H1 (cell line): ENCODE measurements around the gene OXNAD1. TPM values are rescaled to one million over a fixed set of nuclear protein-coding genes. Genes with fewer than 3 reads are reported as not detected.

Experiments
- BCL11A ChIP-seq, 2 experiments: IDR thresholded peaks; one replicate each; pipeline ENCODE4 v1.6.1; 2011; ENCODE audit warnings: low read depth in 2 of 2, low read length in 2 of 2, mild to moderate bottlenecking in 2 of 2
- EZH2 ChIP-seq: fragments of 200-600 bp; sonication (generic); IDR thresholded peaks from 2 replicates; pipeline ENCODE4 v1.7.1; 2012; ENCODE audit warnings: low read depth, mild to moderate bottlenecking, moderate library complexity, low read length, inconsistent platforms; ENCODE audit not compliant: severe bottlenecking
- FOSL1 ChIP-seq: IDR thresholded peaks from 2 replicates; pipeline ENCODE4 v1.6.1; 2011; ENCODE audit warnings: mild to moderate bottlenecking, low read depth, low read length, moderate library complexity; ENCODE audit not compliant: insufficient read depth
- MAFK ChIP-seq: IDR thresholded peaks from 2 replicates; pipeline ENCODE4 v1.6.1; 2012; ENCODE audit warnings: low read depth, mild to moderate bottlenecking, improper control_type of control experiment, low read length
- polyA plus RNA-seq, 7 experiments: library from polyadenylated mRNA; depleted of rRNA in 3 of 7; stranded (reverse) in 5 of 7; unstranded in 2 of 7; fragments of >200 nt in 5 of 7; fragments of 200-250 nt in 2 of 7; gene quantifications; 1 replicate in 5 of 7; 2 replicates in 1 of 7; 4 replicates in 1 of 7; pipeline versions ENCODE4 v1.2.1 to v1.2.3, GENCODE V29; 2011 to 2013; ENCODE audit warnings: missing spikeins in 2 of 7, mixed read lengths in 2 of 7
- total RNA-seq: library from RNA; stranded (reverse); fragmentation: NEBNext Ultra II Directional; extraction: Animal tissue kit (Norgen Biotek cat#: 25700); gene quantifications from 2 replicates; pipeline ENCODE4 v1.2.1, GENCODE V29; 2021
- TF ChIP-seq, protein P1 (sequence below): fragments of 300-600 bp; sonication (generic); IDR thresholded peaks from 2 replicates; pipeline ENCODE4 v1.7.1; 2012; ENCODE audit warnings: low read length, moderate library complexity, mild to moderate bottlenecking, inconsistent platforms; ENCODE audit not compliant: insufficient replicate concordance

OXNAD1 gene
- total and polyA plus RNA-seq, 2 of the 8 experiments (the other 6 are each of a cell fraction or from before 2014, with no cell fraction given) = 14.9 to 24.8 TPM

GRCh38 chr3:16350597-16351318 lies 85.7 kb downstream of the OXNAD1 start (continued):
- TF ChIP-seq EZH2 = no peak
- no peak for TF ChIP-seq FOSL1
- TF ChIP-seq, protein P1, sequence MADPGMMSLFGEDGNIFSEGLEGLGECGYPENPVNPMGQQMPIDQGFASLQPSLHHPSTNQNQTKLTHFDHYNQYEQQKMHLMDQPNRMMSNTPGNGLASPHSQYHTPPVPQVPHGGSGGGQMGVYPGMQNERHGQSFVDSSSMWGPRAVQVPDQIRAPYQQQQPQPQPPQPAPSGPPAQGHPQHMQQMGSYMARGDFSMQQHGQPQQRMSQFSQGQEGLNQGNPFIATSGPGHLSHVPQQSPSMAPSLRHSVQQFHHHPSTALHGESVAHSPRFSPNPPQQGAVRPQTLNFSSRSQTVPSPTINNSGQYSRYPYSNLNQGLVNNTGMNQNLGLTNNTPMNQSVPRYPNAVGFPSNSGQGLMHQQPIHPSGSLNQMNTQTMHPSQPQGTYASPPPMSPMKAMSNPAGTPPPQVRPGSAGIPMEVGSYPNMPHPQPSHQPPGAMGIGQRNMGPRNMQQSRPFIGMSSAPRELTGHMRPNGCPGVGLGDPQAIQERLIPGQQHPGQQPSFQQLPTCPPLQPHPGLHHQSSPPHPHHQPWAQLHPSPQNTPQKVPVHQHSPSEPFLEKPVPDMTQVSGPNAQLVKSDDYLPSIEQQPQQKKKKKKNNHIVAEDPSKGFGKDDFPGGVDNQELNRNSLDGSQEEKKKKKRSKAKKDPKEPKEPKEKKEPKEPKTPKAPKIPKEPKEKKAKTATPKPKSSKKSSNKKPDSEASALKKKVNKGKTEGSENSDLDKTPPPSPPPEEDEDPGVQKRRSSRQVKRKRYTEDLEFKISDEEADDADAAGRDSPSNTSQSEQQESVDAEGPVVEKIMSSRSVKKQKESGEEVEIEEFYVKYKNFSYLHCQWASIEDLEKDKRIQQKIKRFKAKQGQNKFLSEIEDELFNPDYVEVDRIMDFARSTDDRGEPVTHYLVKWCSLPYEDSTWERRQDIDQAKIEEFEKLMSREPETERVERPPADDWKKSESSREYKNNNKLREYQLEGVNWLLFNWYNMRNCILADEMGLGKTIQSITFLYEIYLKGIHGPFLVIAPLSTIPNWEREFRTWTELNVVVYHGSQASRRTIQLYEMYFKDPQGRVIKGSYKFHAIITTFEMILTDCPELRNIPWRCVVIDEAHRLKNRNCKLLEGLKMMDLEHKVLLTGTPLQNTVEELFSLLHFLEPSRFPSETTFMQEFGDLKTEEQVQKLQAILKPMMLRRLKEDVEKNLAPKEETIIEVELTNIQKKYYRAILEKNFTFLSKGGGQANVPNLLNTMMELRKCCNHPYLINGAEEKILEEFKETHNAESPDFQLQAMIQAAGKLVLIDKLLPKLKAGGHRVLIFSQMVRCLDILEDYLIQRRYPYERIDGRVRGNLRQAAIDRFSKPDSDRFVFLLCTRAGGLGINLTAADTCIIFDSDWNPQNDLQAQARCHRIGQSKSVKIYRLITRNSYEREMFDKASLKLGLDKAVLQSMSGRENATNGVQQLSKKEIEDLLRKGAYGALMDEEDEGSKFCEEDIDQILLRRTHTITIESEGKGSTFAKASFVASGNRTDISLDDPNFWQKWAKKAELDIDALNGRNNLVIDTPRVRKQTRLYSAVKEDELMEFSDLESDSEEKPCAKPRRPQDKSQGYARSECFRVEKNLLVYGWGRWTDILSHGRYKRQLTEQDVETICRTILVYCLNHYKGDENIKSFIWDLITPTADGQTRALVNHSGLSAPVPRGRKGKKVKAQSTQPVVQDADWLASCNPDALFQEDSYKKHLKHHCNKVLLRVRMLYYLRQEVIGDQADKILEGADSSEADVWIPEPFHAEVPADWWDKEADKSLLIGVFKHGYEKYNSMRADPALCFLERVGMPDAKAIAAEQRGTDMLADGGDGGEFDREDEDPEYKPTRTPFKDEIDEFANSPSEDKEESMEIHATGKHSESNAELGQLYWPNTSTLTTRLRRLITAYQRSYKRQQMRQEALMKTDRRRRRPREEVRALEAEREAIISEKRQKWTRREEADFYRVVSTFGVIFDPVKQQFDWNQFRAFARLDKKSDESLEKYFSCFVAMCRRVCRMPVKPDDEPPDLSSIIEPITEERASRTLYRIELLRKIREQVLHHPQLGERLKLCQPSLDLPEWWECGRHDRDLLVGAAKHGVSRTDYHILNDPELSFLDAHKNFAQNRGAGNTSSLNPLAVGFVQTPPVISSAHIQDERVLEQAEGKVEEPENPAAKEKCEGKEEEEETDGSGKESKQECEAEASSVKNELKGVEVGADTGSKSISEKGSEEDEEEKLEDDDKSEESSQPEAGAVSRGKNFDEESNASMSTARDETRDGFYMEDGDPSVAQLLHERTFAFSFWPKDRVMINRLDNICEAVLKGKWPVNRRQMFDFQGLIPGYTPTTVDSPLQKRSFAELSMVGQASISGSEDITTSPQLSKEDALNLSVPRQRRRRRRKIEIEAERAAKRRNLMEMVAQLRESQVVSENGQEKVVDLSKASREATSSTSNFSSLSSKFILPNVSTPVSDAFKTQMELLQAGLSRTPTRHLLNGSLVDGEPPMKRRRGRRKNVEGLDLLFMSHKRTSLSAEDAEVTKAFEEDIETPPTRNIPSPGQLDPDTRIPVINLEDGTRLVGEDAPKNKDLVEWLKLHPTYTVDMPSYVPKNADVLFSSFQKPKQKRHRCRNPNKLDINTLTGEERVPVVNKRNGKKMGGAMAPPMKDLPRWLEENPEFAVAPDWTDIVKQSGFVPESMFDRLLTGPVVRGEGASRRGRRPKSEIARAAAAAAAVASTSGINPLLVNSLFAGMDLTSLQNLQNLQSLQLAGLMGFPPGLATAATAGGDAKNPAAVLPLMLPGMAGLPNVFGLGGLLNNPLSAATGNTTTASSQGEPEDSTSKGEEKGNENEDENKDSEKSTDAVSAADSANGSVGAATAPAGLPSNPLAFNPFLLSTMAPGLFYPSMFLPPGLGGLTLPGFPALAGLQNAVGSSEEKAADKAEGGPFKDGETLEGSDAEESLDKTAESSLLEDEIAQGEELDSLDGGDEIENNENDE = no peak
- no peak for TF ChIP-seq MAFK
- TF ChIP-seq BCL11A (IDR thresholded peaks at IDR 0.05; ENCODE audit: low read depth in 2 of 2, low read length in 2 of 2) = no peak
